ENCODE data around the gene IL4R.
A peak's percentile ranks its signal among the peaks of the same experiment; 100 is the strongest.
"Not testable (repeated sequence)": the region's sequence is repeated elsewhere in the genome, so short reads cannot be mapped to it uniquely, and the experiment has no call there.

The IL4R gene

GRCh38 chr16:27313422-27314160 is at the start of gene IL4R:
Gene IL4R (plus strand): TSS chr16:27313974. CDS start chr16:27340204, 26,230 bp downstream.
- DNase-seq, result no peak

- DNase-seq, result no peak
Measured at GRCh38 chr16:27264151-27264550, 49.6 kb upstream of the IL4R start.

GRCh38 chr16:27265982-27266381 is 47.8 kb upstream of the IL4R start:
- no peak for DNase-seq

GRCh38 chr16:27267037-27267677 is 46.6 kb upstream of the IL4R start:
- DNase-seq, result no peak

GRCh38 chr16:27268376-27269299 is 45.1 kb upstream of the IL4R start, which contains the start of gene NSMCE1:
Gene NSMCE1 (minus strand): TSS chr16:27268772. CDS start chr16:27257570, 11,202 bp downstream.
- peak; percentile 94 for DNase-seq

GRCh38 chr16:27269300-27270150 is 44.2 kb upstream of the IL4R start:
- no peak for DNase-seq

GRCh38 chr16:27270349-27270748 is 43.4 kb upstream of the IL4R start:
- DNase-seq, result no peak

- DNase-seq, result no peak
Measured at GRCh38 chr16:27272076-27272475, 41.7 kb upstream of the IL4R start.

GRCh38 chr16:27272697-27273096 is 41.1 kb upstream of the IL4R start:
- DNase-seq, result not testable (repeated sequence)

- no peak for DNase-seq
Measured at GRCh38 chr16:27273330-27273669, 40.5 kb upstream of the IL4R start.

- no peak for DNase-seq
Measured at GRCh38 chr16:27273670-27274423, 39.9 kb upstream of the IL4R start.

GRCh38 chr16:27274424-27274874 is 39.3 kb upstream of the IL4R start:
- DNase-seq, result not testable (repeated sequence)

- DNase-seq, result no peak
Measured at GRCh38 chr16:27275394-27275793, 38.4 kb upstream of the IL4R start.

- DNase-seq, result no peak
Measured at GRCh38 chr16:27281243-27281642, 32.5 kb upstream of the IL4R start.

- no peak for DNase-seq
Measured at GRCh38 chr16:27284865-27285675, 28.7 kb upstream of the IL4R start.

- no peak for DNase-seq
Measured at GRCh38 chr16:27285676-27286196, 28.0 kb upstream of the IL4R start.

- DNase-seq, result no peak
Measured at GRCh38 chr16:27286451-27286850, 27.3 kb upstream of the IL4R start.

GRCh38 chr16:27287051-27287811 is 26.5 kb upstream of the IL4R start:
- DNase-seq, result no peak

GRCh38 chr16:27287887-27288286 is 25.9 kb upstream of the IL4R start:
- DNase-seq, result no peak

GRCh38 chr16:27288313-27288712 is 25.5 kb upstream of the IL4R start:
- not testable (repeated sequence) for DNase-seq

Measured in KG1 (cell line).